GM06990 (cell line): ENCODE results near the gene BUD23.

Experiments used
- DNase-seq: peaks from one replicate; pipeline ENCODE4 v3.0.0-alpha.2; 2011; ENCODE audit not compliant: insufficient read length; ENCODE audit errors: extremely low read depth
- H3K27me3 ChIP-seq: replicated peaks from 2 replicates; pipeline ENCODE4 v1.6.0; 2011; ENCODE audit warnings: low read length; ENCODE audit not compliant: control insufficient read depth, insufficient read depth
- H3K36me3 ChIP-seq: 2 replicates; pipeline ENCODE4 v1.5.1; 2011; ENCODE audit warnings: low read length; ENCODE audit not compliant: control insufficient read depth, insufficient read depth
- H3K4me3 ChIP-seq: replicated peaks from 2 replicates; pipeline ENCODE4 v1.5.1; 2011; ENCODE audit warnings: low read depth, mild to moderate bottlenecking, control low read depth, low read length
- TF ChIP-seq, protein P1 (sequence below): IDR thresholded peaks from 2 replicates; pipeline ENCODE4 v1.5.1; 2011; ENCODE audit warnings: low read length, control low read depth, mild to moderate bottlenecking, inconsistent platforms; ENCODE audit not compliant: insufficient read depth, poor library complexity, severe bottlenecking

The BUD23 gene

DNA sequence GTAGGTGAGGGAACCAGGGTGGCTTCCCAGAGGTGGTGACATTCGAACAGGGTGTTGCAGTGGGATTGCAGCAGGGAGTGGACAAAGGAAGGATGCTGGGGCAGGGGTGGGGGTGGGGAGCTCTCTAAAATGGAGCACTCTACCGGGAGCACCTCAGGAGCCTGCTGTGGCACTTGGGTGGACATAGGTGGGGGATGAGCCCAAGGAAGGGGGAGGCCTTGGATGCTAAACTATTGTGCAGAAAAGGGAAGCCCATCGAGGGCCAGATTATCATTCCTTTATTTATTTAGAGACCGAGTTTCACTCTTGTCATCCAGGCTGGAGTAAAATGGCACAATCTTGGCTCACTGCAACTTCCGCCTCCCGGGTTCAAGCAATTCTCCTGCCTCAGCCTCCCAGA, 39.4 kb downstream of the BUD23 start:
- Histone ChIP-seq H3K4me3 (no peak overlapping the region), H3K36me3 (no peaks in the 10 kb centered on the region), H3K27me3 (no peaks in the 10 kb centered on the region)
- TF ChIP-seq, protein P1, sequence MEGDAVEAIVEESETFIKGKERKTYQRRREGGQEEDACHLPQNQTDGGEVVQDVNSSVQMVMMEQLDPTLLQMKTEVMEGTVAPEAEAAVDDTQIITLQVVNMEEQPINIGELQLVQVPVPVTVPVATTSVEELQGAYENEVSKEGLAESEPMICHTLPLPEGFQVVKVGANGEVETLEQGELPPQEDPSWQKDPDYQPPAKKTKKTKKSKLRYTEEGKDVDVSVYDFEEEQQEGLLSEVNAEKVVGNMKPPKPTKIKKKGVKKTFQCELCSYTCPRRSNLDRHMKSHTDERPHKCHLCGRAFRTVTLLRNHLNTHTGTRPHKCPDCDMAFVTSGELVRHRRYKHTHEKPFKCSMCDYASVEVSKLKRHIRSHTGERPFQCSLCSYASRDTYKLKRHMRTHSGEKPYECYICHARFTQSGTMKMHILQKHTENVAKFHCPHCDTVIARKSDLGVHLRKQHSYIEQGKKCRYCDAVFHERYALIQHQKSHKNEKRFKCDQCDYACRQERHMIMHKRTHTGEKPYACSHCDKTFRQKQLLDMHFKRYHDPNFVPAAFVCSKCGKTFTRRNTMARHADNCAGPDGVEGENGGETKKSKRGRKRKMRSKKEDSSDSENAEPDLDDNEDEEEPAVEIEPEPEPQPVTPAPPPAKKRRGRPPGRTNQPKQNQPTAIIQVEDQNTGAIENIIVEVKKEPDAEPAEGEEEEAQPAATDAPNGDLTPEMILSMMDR = no peak
- DNase-seq = no peak

DNA sequence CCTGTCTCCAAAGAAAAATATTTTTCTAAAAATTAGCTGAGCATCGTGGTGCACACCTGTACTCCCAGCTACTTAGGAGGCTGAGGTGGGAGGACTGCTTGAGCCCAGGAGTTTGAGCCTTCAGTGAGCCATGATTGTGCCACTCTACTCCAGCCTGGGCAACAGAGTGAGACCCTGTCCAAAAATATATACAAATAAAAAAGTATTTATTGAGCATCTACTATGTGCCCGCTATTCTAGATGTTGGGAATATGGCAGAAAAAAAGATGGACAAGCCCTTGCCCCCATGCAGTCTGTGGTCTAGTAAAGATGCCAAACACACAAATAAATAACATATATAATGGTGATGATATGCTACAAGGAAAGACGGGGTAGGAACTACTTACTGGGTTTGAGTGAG, 40.4 kb downstream of the BUD23 start:
- Histone ChIP-seq H3K27me3 (no peaks in the 10 kb centered on the region), H3K4me3 (no peak overlapping the region), H3K36me3 (no peaks in the 10 kb centered on the region)
- no peak for DNase-seq
- TF ChIP-seq, protein P1 = no peak

DNA sequence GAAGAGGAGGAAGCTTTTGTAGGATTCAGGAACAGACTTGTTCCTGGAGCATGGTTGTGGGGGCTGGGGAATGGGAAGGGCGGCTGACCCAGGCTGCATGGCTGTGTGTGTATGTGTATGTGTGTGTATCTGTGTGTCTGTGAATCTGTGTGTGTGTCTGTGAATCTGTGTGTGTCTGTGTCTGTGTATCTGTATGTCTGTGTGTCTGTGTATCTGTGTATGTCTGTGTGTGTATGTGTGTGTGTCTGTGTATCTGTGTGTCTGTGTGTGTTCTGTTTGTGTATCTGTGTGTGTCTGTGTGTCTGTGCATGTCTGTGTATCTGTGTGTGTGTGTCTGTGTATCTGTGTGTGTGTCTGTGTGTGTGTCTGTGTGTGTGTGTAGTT, 42.7 kb downstream of the BUD23 start:
- Histone ChIP-seq H3K27me3 (no peaks in the 10 kb centered on the region), H3K4me3 (no peak overlapping the region), H3K36me3 (no peaks in the 10 kb centered on the region)
- TF ChIP-seq, protein P1 = no peak
- DNase-seq = no peak

DNA sequence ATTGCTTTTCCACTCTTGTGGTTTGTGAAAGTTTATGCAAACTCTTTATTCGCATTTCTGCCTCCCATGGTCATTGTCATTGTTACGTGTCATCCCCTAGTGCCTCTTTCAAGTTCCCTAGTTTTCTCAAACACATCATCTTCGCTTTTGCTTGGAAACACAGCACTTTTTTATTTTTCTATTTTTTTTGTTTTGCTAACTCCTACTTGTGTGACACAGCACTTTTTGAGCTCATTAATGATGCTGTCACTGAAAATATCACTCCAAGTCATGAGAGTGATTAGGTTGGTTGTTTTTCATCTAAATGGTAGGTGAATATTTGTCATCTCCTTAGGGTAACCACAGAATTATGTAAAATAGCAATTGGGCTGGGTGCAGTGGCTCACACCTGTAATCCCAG, 44.6 kb downstream of the BUD23 start:
- DNase-seq = no peak
- TF ChIP-seq, protein P1 = no peak
- H3K4me3 ChIP-seq = no peak overlapping the region

DNA sequence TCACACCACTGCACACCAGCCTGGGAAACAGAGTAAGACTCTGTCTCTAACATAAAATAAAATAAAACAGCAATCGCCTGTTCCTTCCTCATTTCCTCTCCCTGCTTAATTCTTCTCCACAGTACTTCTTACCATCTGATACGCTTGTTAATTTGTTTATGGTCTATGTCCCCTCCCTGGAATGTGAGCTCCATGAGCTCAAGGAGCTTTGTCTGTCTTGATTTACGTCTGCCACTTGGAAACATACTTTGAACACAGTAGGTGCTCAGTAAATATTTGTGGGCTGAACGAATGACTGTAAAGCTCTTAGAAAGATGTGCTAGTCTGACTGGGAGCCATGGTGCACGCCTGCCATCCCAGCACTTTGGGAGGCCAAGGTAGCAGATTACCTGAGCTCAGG, 45.2 kb downstream of the BUD23 start:
- H3K27me3 ChIP-seq = no peaks in the 10 kb centered on the region
- no peak overlapping the region for H3K4me3 ChIP-seq
- DNase-seq = no peak
- TF ChIP-seq, protein P1 = no peak
- H3K36me3 ChIP-seq = no peaks in the 10 kb centered on the region

More for the DNA sequence above, 44.6 kb downstream of the BUD23 start:
- Histone ChIP-seq H3K36me3 (no peaks in the 10 kb centered on the region), H3K27me3 (no peaks in the 10 kb centered on the region)

DNA sequence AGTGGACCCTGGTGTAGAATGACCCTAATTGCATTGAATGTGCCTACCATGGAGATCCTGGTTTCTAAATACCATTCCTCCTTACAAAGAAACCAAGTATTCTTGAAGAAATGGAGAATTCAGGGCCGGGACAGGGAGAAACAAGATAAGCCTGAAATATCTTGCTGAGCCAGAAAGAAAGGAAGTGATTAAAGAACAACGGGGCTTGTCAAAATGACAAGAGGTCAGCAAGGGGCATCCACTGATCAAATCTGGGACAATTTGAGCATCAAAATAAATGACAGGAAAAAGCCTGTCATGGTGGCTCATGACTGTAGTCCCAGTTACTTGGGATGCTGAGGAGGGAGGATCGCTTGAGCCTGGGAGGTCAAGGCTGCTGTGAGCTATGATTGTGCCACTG, 47.1 kb downstream of the BUD23 start:
- H3K27me3 ChIP-seq = no peaks in the 10 kb centered on the region
- no peak for DNase-seq
- no peak overlapping the region for H3K4me3 ChIP-seq
- H3K36me3 ChIP-seq = no peaks in the 10 kb centered on the region
- TF ChIP-seq, protein P1 = no peak
